Right cardiac atrium (tissue), 5 donors: ENCODE measurements around the gene DTD1. TPM values are rescaled to one million over a fixed set of nuclear protein-coding genes. Genes with fewer than 3 reads are reported as not detected.

ENCODE experiments used
- ATAC-seq, 2 donors: fragments of 200-7000 bp; cut with Tn5 transposase; one replicate each; pipeline versions ENCODE4 v1.8.0 to v1.9.1; 2020; ENCODE audit warnings: moderate library complexity in 2 of 2, mild to moderate bottlenecking in 1 of 2
- DNase-seq, 3 donors: peaks; one replicate each; pipeline ENCODE4 v3.0.0-alpha.2; 2020
- H3K27ac ChIP-seq: one replicate; pipeline ENCODE4 v1.5.1; 2013; ENCODE audit warnings: mild to moderate bottlenecking, low read length, control low read depth, moderate library complexity
- H3K27me3 ChIP-seq: one replicate; pipeline ENCODE4 v1.6.1; 2013; ENCODE audit not compliant: control insufficient read depth, insufficient read depth
- H3K4me1 ChIP-seq: one replicate; pipeline ENCODE4 v1.6.1; 2013; ENCODE audit warnings: low read length; ENCODE audit not compliant: control insufficient read depth, insufficient read depth
- H3K4me3 ChIP-seq: one replicate; pipeline ENCODE4 v1.5.1; 2013; ENCODE audit warnings: low read length, control low read depth
- H3K9me3 ChIP-seq: one replicate; pipeline ENCODE4 v1.6.1; 2013; ENCODE audit warnings: low read length; ENCODE audit not compliant: control insufficient read depth
- whole genome bisulfite sequencing: extraction: QIAGEN DNeasy Blood & Tissue Kit; methylation state at CpG from one replicate; pipeline ENCODE4 v1.1.7; 2013; 5-methylcytosine and 5-hydroxymethylcytosine counted together
- intact Hi-C, 4 donors: fragments of 100-400 bp; cut with DNase I; formaldehyde crosslinking; loops; one replicate each; pipeline versions ENCODE4 v1.11.0 to v1.14.0; 2022 to 2023
- polyA plus RNA-seq: library from polyadenylated mRNA; stranded (reverse); fragments of 200-250 nt; gene quantifications from one replicate; pipeline ENCODE4 v1.2.3, GENCODE V29; 2013
- total RNA-seq, 4 donors: library from RNA; stranded (reverse); fragmentation: NEBNext Ultra II Directional; extraction: Animal tissue kit (Norgen Biotek cat#: 25700); gene quantifications; one replicate each; pipeline ENCODE4 v1.2.1, GENCODE V29; 2021
- donor health status: healthy with polysubstance abuse.
- donor health status: DM: no; HTN: yes; CAD: no.
- donor health status: DM: no; HTN: no; CAD: no.
- donor health status: DM: no; HTN: yes; CAD: no; lungs with severe emphysema.
- donor health status: DM: yes; HTN: yes; CAD: no.

Gene DTD1
- total and polyA plus RNA-seq, 5 donors = 10.5 to 17.8 (median 11.5) TPM

DNA sequence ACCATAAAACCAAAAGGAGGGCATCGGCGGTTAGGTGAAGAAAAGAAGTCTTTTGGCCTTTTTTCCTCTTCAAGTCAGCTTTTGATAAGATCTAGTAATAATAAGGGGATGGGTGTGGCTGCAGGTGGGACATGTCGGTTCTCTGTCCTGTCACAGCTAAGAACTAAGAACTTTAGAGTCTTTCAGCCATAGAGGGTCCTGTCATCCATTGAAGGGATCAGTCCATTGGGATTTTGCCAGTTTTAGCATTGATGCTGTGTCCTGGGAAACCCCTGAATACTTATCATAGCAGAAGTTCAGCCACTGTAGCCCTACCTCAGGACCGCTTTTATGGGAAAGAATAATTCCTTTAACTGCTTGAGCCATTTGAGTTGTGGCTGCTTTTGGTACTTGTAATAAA, 207.5 kb downstream of the DTD1 start:
- H3K27ac ChIP-seq = no peak overlapping the region
- no peaks in the 10 kb centered on the region for H3K27me3 ChIP-seq
- intact Hi-C loops = loop anchor here in 1 of 4 donors (10.0 kb wide), 1 partner anchor 161 kb away; no protein-coding TSS in a partner anchor
- no peaks in the 10 kb centered on the region for H3K9me3 ChIP-seq
- WGBS = 95% methylated on average over 4 of the region's 4 CpGs
- ATAC-seq (no peak), DNase-seq (no peak)
- H3K4me3 ChIP-seq = no peak overlapping the region
- peaks cover 4% of the 10 kb centered on the region for H3K4me1 ChIP-seq

DNA sequence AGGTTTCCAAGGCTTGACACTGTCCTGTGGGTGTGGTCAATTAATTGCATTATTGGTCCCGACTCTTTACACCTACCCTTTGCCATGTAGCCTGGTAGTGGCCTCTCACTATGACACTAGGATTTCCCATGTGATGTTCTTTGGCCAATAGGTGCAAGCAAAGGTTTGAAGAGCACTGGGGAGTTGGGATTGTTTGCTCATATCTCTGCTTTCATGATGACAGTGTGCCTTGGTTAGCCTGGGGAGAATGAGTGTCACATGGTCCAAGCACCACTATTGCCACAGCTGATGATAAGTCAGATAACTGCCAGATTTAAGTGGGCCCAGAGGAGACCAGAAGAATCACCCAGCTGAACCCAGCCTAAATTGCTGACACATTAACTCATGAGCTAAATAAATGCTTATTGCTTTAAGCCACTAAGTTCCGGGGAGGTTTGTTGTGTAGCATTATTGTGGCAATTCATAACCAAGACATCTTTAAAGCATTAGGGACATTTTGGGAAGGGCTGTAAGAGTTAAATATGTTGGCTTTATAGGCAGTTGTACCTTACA, 208.5 kb downstream of the DTD1 start:
- Histone ChIP-seq H3K9me3 (no peaks in the 10 kb centered on the region), H3K27ac (no peak overlapping the region), H3K4me1 (peaks cover 4% of the 10 kb centered on the region), H3K4me3 (no peak overlapping the region), H3K27me3 (no peaks in the 10 kb centered on the region)
- 95% methylated on average over 2 of the region's 2 CpGs for WGBS
- ATAC-seq = no peak
- intact Hi-C loops = loop anchor here in 1 of 4 donors (10.0 kb wide), 1 partner anchor 162 kb away; no protein-coding TSS in a partner anchor
- no peak for DNase-seq

GRCh38 chr20:18801516-18801915, 213.7 kb downstream of the DTD1 start:
- 85% methylated on average over 2 of the region's 2 CpGs for WGBS
- Histone ChIP-seq H3K4me3 (no peak overlapping the region), H3K27ac (no peak overlapping the region), H3K27me3 (no peaks in the 10 kb centered on the region), H3K9me3 (no peaks in the 10 kb centered on the region), H3K4me1 (no peaks in the 10 kb centered on the region)
- ATAC-seq = no peak
- no peak for DNase-seq
- intact Hi-C loops = no loop called here

- intact Hi-C loops = no loop called here
- Histone ChIP-seq H3K27me3 (no peaks in the 10 kb centered on the region), H3K4me1 (no peaks in the 10 kb centered on the region), H3K9me3 (no peaks in the 10 kb centered on the region), H3K4me3 (no peak overlapping the region), H3K27ac (no peak overlapping the region)
- ATAC-seq (no peak), DNase-seq (no peak)
- WGBS = 64% methylated on average over 7 of the region's 7 CpGs
Measured at GRCh38 chr20:18802012-18802634, 214.3 kb downstream of the DTD1 start.

DNA sequence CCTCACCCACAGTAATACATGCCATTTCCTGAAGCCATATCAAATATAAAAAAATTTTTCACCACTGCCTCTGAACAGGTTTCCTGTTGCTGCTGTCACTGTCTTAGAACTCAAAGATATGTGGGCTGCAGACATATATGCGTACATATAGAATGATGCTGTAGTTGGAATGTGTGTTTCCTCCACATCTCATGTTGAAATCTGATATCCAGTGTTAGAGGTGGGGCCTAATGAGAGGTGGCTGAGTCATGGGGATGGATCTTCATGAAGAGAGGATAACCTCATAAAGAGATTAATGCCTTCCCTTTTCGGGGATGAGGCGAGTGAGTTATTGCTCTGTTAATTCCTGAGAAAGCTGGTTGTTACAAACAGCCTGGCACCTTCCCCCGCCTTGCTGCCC, 218.0 kb downstream of the DTD1 start:
- Histone ChIP-seq H3K27me3 (no peaks in the 10 kb centered on the region), H3K9me3 (no peaks in the 10 kb centered on the region), H3K27ac (no peak overlapping the region), H3K4me1 (no peaks in the 10 kb centered on the region), H3K4me3 (no peak overlapping the region)
- WGBS = 74% methylated on average over 4 of the region's 4 CpGs
- ATAC-seq = no peak
- intact Hi-C loops = no loop called here
- no peak for DNase-seq

- WGBS = 39% methylated on average over 3 of the region's 3 CpGs
- H3K27ac ChIP-seq = no peak overlapping the region
- H3K4me3 ChIP-seq = no peak overlapping the region
- no peaks in the 10 kb centered on the region for H3K9me3 ChIP-seq
- intact Hi-C loops = no loop called here
- H3K4me1 ChIP-seq = no peaks in the 10 kb centered on the region
- no peak for ATAC-seq
- no peaks in the 10 kb centered on the region for H3K27me3 ChIP-seq
- DNase-seq = no peak
Measured at GRCh38 chr20:18808712-18809111, 220.9 kb downstream of the DTD1 start.

- 68% methylated on average over 6 of the region's 6 CpGs for WGBS
- intact Hi-C loops = no loop called here
Measured at GRCh38 chr20:18811186-18811585, 223.3 kb downstream of the DTD1 start.

GRCh38 chr20:18811904-18812303, 224.1 kb downstream of the DTD1 start:
- Histone ChIP-seq H3K9me3 (no peaks in the 10 kb centered on the region), H3K27ac (no peak overlapping the region), H3K27me3 (no peaks in the 10 kb centered on the region), H3K4me3 (no peak overlapping the region), H3K4me1 (no peaks in the 10 kb centered on the region)
- no peak for DNase-seq
- no peak for ATAC-seq
- 91% methylated on average over 3 of the region's 3 CpGs for WGBS
- intact Hi-C loops = no loop called here

More at GRCh38 chr20:18811186-18811585, 223.3 kb downstream of the DTD1 start:
- no peak for ATAC-seq
- H3K9me3 ChIP-seq = no peaks in the 10 kb centered on the region
- H3K27me3 ChIP-seq = no peaks in the 10 kb centered on the region
- no peaks in the 10 kb centered on the region for H3K4me1 ChIP-seq
- DNase-seq = no peak
- no peak overlapping the region for H3K27ac ChIP-seq
- H3K4me3 ChIP-seq = no peak overlapping the region

- 39% methylated on average over 3 of the region's 3 CpGs for WGBS
- Histone ChIP-seq H3K4me1 (no peaks in the 10 kb centered on the region), H3K27me3 (no peaks in the 10 kb centered on the region), H3K4me3 (no peak within 1 kb of the TSS), H3K9me3 (no peaks in the 10 kb centered on the region), H3K27ac (no peak within 1 kb of the TSS)
- no peak for ATAC-seq
- intact Hi-C loops = no loop called here
- no peak for DNase-seq
Measured at GRCh38 chr20:18813483-18813882, 225.6 kb downstream of the DTD1 start, which contains the start of gene SCP2D1. Gene SCP2D1 (plus strand): TSS chr20:18813783. CDS start chr20:18813816, 33 bp downstream.

- no peak overlapping the region for H3K27ac ChIP-seq
- DNase-seq (no peak), ATAC-seq (no peak)
- intact Hi-C loops = no loop called here
- WGBS = 87% methylated on average over 6 of the region's 6 CpGs
- no peak overlapping the region for H3K4me3 ChIP-seq
- H3K4me1 ChIP-seq = no peaks in the 10 kb centered on the region
- no peaks in the 10 kb centered on the region for H3K27me3 ChIP-seq
- peaks cover 2% of the 10 kb centered on the region for H3K9me3 ChIP-seq
Measured at GRCh38 chr20:18815194-18815942, 227.5 kb downstream of the DTD1 start.
